Type B pancreatic cell (in vitro differentiated cells): ENCODE measurements around the gene FAM228B. TPM values are rescaled to one million over a fixed set of nuclear protein-coding genes. Genes with fewer than 3 reads are reported as not detected.
"Not testable (repeated sequence)": the region's sequence is repeated elsewhere in the genome, so short reads cannot be mapped to it uniquely, and the experiment has no call there.

Experiments used
- DNase-seq: peaks from one replicate; pipeline ENCODE4 v3.0.0; 2021; ENCODE audit warnings: mixed read lengths; ENCODE audit not compliant: unreplicated experiment; ENCODE audit errors: extremely low spot score
- H3K27ac Mint-ChIP-seq: 2 replicates; pipeline ENCODE4 v1.8.0; 2021; ENCODE audit warnings: mild to moderate bottlenecking, mixed read lengths
- H3K27me3 Mint-ChIP-seq: 2 replicates; pipeline ENCODE4 v1.8.0; 2021; ENCODE audit warnings: mixed read lengths
- H3K36me3 Mint-ChIP-seq: 2 replicates; pipeline ENCODE4 v1.8.0; 2021; ENCODE audit warnings: mixed read lengths
- H3K4me1 Mint-ChIP-seq: one replicate; pipeline ENCODE4 v1.8.0; 2021; ENCODE audit warnings: mixed read lengths; ENCODE audit not compliant: unreplicated experiment
- H3K4me3 Mint-ChIP-seq: 2 replicates; pipeline ENCODE4 v1.8.0; 2021; ENCODE audit warnings: mild to moderate bottlenecking, mixed read lengths
- H3K9me3 Mint-ChIP-seq: 2 replicates; pipeline ENCODE4 v1.8.0; 2021; ENCODE audit warnings: mixed read lengths
- CTCF ChIP-seq: fragments of 200-600 bp; sonication (generic); conservative IDR thresholded peaks from 2 replicates; pipeline ENCODE4 v1.5.0; 2021; ENCODE audit warnings: antibody characterized with exemption, mild to moderate bottlenecking
- total RNA-seq: library from RNA; stranded (reverse); gene quantifications from 2 replicates; pipeline ENCODE4 v1.2.1, GENCODE V29; 2021; ENCODE audit warnings: low replicate concordance

FAM228B gene
- total RNA-seq, 1 donor from 2014 or later: 20.4 TPM

- peaks cover 13% of the 10 kb centered on the region for H3K36me3 Mint-ChIP-seq
- H3K4me3 Mint-ChIP-seq: no peak overlapping the region
- no peak for DNase-seq
- no peaks in the 10 kb centered on the region for H3K27me3 Mint-ChIP-seq
- peak overlapping the region; percentile 43 for H3K27ac Mint-ChIP-seq
- H3K4me1 Mint-ChIP-seq: no peaks in the 10 kb centered on the region
- no peak for TF ChIP-seq CTCF
- H3K9me3 Mint-ChIP-seq: peaks cover 5% of the 10 kb centered on the region
These were observed 9.3 kb downstream of the FAM228B start for GRCh38 chr2:24132543-24132942.

GRCh38 chr2:24140305-24140704, 17.0 kb downstream of the FAM228B start:
- not testable (repeated sequence) for H3K4me3 Mint-ChIP-seq, H3K27ac Mint-ChIP-seq, H3K9me3 Mint-ChIP-seq, DNase-seq, H3K27me3 Mint-ChIP-seq, H3K4me1 Mint-ChIP-seq
- peaks cover 10% of the 10 kb centered on the region for H3K36me3 Mint-ChIP-seq

DNA sequence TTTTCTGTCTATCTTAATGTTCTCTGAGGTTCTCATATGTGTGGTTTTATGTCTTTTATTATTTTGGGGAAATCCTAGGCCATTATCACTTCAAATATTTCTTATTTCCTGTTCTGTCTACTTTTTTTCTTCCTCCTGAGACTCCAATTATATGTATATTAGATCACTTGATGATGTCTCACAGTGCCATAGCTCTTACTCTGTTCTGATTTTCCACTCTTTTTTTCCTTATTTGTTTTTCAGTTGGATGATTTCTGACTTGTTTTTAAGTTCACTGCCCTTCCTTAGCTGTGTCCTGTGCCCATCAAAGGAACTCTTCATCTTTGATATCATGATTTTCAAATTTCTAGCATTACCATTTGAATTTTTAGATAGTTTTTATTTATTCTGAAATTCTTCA, 24.1 kb downstream of the FAM228B start:
- no peak for TF ChIP-seq CTCF

DNA sequence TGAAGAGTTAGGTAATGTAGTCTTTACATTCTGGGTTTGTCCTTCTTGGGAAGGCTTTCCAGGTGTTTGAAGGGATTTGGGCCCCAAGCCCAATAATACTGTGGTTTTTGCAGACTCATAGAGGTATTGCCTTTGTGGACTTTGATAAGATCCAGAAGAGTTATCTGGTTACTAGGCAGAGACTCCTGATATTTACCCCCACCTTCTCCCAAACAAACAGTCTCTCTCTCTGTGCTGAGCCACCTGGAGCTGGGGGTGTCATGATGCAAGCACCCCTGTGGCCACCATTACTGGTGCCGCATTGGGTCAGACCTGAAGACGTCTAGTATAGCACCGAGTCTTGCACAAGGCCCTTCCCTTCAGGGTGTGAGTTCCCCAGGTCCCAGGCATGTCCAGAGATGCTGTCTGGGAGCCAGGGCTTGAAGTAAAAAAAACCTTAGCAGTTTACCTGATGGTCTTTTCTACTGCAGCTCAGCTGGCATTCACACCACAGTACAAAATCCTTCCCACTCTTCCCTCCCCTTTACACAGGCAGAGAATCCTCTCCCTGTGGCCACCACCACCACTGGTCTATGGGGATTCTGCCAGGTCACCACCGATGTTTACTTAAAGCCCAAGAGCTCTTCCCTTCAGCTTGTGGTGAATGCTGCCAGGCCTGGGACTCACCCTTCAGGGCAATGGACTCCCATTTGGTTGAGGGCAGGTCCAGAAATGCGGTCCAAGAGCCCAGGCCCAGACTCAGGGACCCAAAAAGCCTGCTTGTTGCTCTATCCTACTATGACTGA, 29.3 kb downstream of the FAM228B start:
- H3K9me3 Mint-ChIP-seq: peaks cover 5% of the 10 kb centered on the region
- DNase-seq: no peak
- no peaks in the 10 kb centered on the region for H3K27me3 Mint-ChIP-seq
- H3K27ac Mint-ChIP-seq: no peak overlapping the region
- peaks cover 29% of the 10 kb centered on the region for H3K36me3 Mint-ChIP-seq
- no peak for TF ChIP-seq CTCF
- H3K4me3 Mint-ChIP-seq: no peak overlapping the region
- no peaks in the 10 kb centered on the region for H3K4me1 Mint-ChIP-seq

More for the DNA sequence above, 24.1 kb downstream of the FAM228B start:
- H3K27ac Mint-ChIP-seq: no peak overlapping the region
- no peaks in the 10 kb centered on the region for H3K27me3 Mint-ChIP-seq
- peaks cover 42% of the 10 kb centered on the region for H3K36me3 Mint-ChIP-seq
- H3K4me3 Mint-ChIP-seq: no peak overlapping the region
- no peaks in the 10 kb centered on the region for H3K4me1 Mint-ChIP-seq
- peaks cover 15% of the 10 kb centered on the region for H3K9me3 Mint-ChIP-seq
- DNase-seq: no peak

- H3K4me3 Mint-ChIP-seq: no peak overlapping the region
- DNase-seq: no peak
- H3K4me1 Mint-ChIP-seq: no peaks in the 10 kb centered on the region
- TF ChIP-seq CTCF: no peak
- H3K9me3 Mint-ChIP-seq: peaks cover 4% of the 10 kb centered on the region
- no peak overlapping the region for H3K27ac Mint-ChIP-seq
- H3K27me3 Mint-ChIP-seq: no peaks in the 10 kb centered on the region
- H3K36me3 Mint-ChIP-seq: peaks cover 27% of the 10 kb centered on the region
These were observed 30.2 kb downstream of the FAM228B start for GRCh38 chr2:24153478-24153877.

DNA sequence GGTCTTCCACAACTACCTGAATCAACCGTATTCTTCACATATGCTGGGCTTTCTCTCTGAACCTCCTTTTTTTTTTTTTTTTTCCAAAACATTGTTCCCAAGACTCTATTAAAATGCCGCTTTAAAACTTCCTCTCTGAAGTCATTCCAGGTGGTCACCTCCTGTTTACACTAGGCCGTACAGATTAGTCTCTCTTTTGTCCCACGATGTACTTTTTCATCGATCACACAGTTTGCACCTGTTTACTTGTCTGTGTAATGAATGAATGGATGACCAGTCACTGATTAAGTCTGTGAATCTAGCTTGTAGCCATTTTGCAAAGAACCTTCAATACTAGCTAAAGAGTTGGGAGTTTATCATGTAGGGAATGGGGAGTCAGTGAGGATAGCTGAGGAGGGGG, 34.9 kb downstream of the FAM228B start:
- Mint-ChIP-seq H3K9me3 (no peaks in the 10 kb centered on the region), H3K4me3 (no peak overlapping the region), H3K4me1 (no peaks in the 10 kb centered on the region), H3K36me3 (peaks cover 18% of the 10 kb centered on the region), H3K27me3 (no peaks in the 10 kb centered on the region), H3K27ac (no peak overlapping the region)
- TF ChIP-seq CTCF: no peak
- DNase-seq: no peak
